Heart left ventricle (tissue), 16 donors: ENCODE measurements around the gene ADCY10. TPM values are rescaled to one million over a fixed set of nuclear protein-coding genes. Genes with fewer than 3 reads are reported as not detected.
"Not testable (repeated sequence)": the region's sequence is repeated elsewhere in the genome, so short reads cannot be mapped to it uniquely, and the experiment has no call there.

Source experiments
- ATAC-seq, 4 donors: fragments of 200-7000 bp; cut with Tn5 transposase; one replicate each; pipeline ENCODE4 v1.9.1; 2020 to 2022; ENCODE audit warnings: moderate library complexity in 4 of 4, mild to moderate bottlenecking in 3 of 4, moderate number of reproducible peaks in 1 of 4
- DNase-seq, 5 donors: peaks; one replicate each; pipeline ENCODE4 v3.0.0-alpha.2; 2020
- H3K27ac ChIP-seq, 12 donors: fragments of 200-600 bp; sonication (generic) in 4 of 12; one replicate each; pipeline versions ENCODE4 v1.5.0 to v1.8.0; 2016 to 2022; ENCODE audit warnings: mild to moderate bottlenecking in 2 of 12
- H3K27me3 ChIP-seq, 9 donors: fragments of 200-600 bp; sonication (generic) in 2 of 9; one replicate each; pipeline versions ENCODE4 v1.5.1 to v1.8.0; 2016 to 2022; ENCODE audit warnings: mild to moderate bottlenecking in 3 of 9
- H3K36me3 ChIP-seq, 9 donors: fragments of 200-600 bp; sonication (generic) in 2 of 9; one replicate each; pipeline versions ENCODE4 v1.5.0 to v1.8.0; 2018 to 2022; ENCODE audit warnings: mild to moderate bottlenecking in 2 of 9
- H3K4me1 ChIP-seq, 12 donors: fragments of 200-600 bp; sonication (generic) in 4 of 12; one replicate each; pipeline versions ENCODE4 v1.5.0 to v1.8.0; 2016 to 2022; ENCODE audit warnings: mild to moderate bottlenecking in 3 of 12
- H3K4me3 ChIP-seq, 12 donors: fragments of 200-600 bp; sonication (generic) in 4 of 12; one replicate each; pipeline versions ENCODE4 v1.5.0 to v1.8.0; 2017 to 2022; ENCODE audit warnings: mild to moderate bottlenecking in 9 of 12, moderate library complexity in 4 of 12
- H3K9me3 ChIP-seq, 12 donors: fragments of 200-600 bp; sonication (generic) in 4 of 12; one replicate each; pipeline versions ENCODE4 v1.5.0 to v1.8.0; 2016 to 2022; ENCODE audit warnings: mild to moderate bottlenecking in 1 of 12
- CTCF ChIP-seq, 12 donors: fragments of 200-600 bp; sonication (generic) in 4 of 12; IDR thresholded peaks; one replicate each; pipeline versions ENCODE4 v1.5.0 to v1.8.0; 2018 to 2022; ENCODE audit warnings: antibody characterized with exemption in 12 of 12, mild to moderate bottlenecking in 5 of 12
- POLR2A ChIP-seq, 2 donors: fragments of 450-650 bp; IDR thresholded peaks; one replicate each; pipeline ENCODE4 v1.6.1; 2017; ENCODE audit warnings: antibody characterized with exemption in 2 of 2, mild to moderate bottlenecking in 2 of 2, moderate library complexity in 2 of 2
- WGBS, 4 donors: extraction: QIAGEN DNeasy Blood & Tissue Kit in 2 of 4; methylation state at CpG; one replicate each; pipeline versions ENCODE4 v1.1.5 to v1.1.7; 2013 to 2018; 5-methylcytosine and 5-hydroxymethylcytosine counted together
- intact Hi-C, 10 donors: fragments of 100-400 bp; cut with DNase I; formaldehyde crosslinking; loops; one replicate each; pipeline versions ENCODE4 v1.11.1 to v1.14.2; 2022
- polyA plus RNA-seq, 2 donors: library from polyadenylated mRNA; stranded (reverse); fragments of 200-250 nt; gene quantifications; one replicate each; pipeline ENCODE4 v1.2.3, GENCODE V29; 2013
- total RNA-seq, 9 donors: library from RNA; depleted of rRNA in 2 of 9; stranded (reverse); fragments of >200 nt in 2 of 9; fragmentation: NEBNext Ultra II Directional in 3 of 9; extraction: Animal tissue kit (Norgen Biotek cat#: 25700) in 3 of 9; gene quantifications; one replicate each; pipeline versions ENCODE4 v1.1.0 to v1.2.4, GENCODE V29; 2016 to 2023
- donor health status: ischemic (EF 13 %, LVEDD 7.1; RV severe dilation, severe dysfunction).
- donor health status: healthy with polysubstance abuse.
- donor health status: DM: no; HTN: yes; CAD: no.
- donor health status: DM: no; HTN: no; CAD: no.
- donor health status: ischemic (EF 25% LVEDD 6.9; RV normal size, moderate dysfunction).
- donor health status: ischemic (EF 25% LVEDD 5.7; RV mildly dilated, moderate dysfunction).
- donor health status: healthy.
- donor health status: DM: yes; HTN: yes; CAD: no.
- donor health status: ischemic (EF 35%, LVEDD 5.7; RV mildly dilated, moderate dysfunction).
- donor health status: nonischemic (EF 11% LVEDD 7.7; RV severe dilation, severe dysfunction).
- donor health status: DM: yes; HTN: yes; CAD: no.
- donor health status: PGD.
- donor health status: ischemic (EF 29% LVEDD 5.4; RV normal size, mild dysfunction).
- donor health status: nonischemic (EF 23%, LVEDD 6.1; RV moderate dilation, normal function).

ADCY10 gene
- total and polyA plus RNA-seq, 11 donors = 0.07 to 0.83 (median 0.32) TPM; not detected in 1

- TF ChIP-seq POLR2A (IDR thresholded peaks at IDR 0.05) (no peak), CTCF (IDR thresholded peaks at IDR 0.05) (no peak)
- WGBS, 4 donors = 41 to 69% (median 51%) methylated on average over 4 of the region's 4 CpGs
- no peaks in the 10 kb centered on the region for H3K27me3 ChIP-seq
- H3K9me3 ChIP-seq = no peaks in the 10 kb centered on the region
- no peak overlapping the region for H3K4me3 ChIP-seq
- H3K4me1 ChIP-seq = peaks cover 0 to 7% (median 0%) of the 10 kb centered on the region in 12 donors
- no peak overlapping the region for H3K27ac ChIP-seq
- DNase-seq (peak in 3 of 5 donors; percentile 15 to 40 (median 36)), ATAC-seq (peak; percentile 75 to 96 (median 85))
- intact Hi-C loops = no loop called here
- H3K36me3 ChIP-seq = no peaks in the 10 kb centered on the region
Measured at GRCh38 chr1:167899253-167899681, 14.7 kb downstream of the ADCY10 start.

- DNase-seq = no peak
- Histone ChIP-seq H3K27ac (no peak overlapping the region), H3K27me3 (no peaks in the 10 kb centered on the region), H3K9me3 (no peaks in the 10 kb centered on the region), H3K4me3 (no peak overlapping the region), H3K36me3 (no peaks in the 10 kb centered on the region), H3K4me1 (peaks cover 0 to 7% (median 0%) of the 10 kb centered on the region in 12 donors)
- no peak for ATAC-seq
- no peak for TF ChIP-seq POLR2A (IDR thresholded peaks at IDR 0.05)
- TF ChIP-seq CTCF (IDR thresholded peaks at IDR 0.05) = no peak
- WGBS, 4 donors = 90 to 97% (median 93%) methylated on average over 9 of the region's 9 CpGs
- intact Hi-C loops = no loop called here
Measured at GRCh38 chr1:167898578-167899222, 15.2 kb downstream of the ADCY10 start.

- DNase-seq (no peak), ATAC-seq (no peak)
- TF ChIP-seq POLR2A (IDR thresholded peaks at IDR 0.05) = no peak
- no peak for TF ChIP-seq CTCF (IDR thresholded peaks at IDR 0.05)
- 82 to 85% (median 82%) methylated on average over 2 of the region's 2 CpGs for WGBS, 4 donors
- H3K36me3 ChIP-seq = no peaks in the 10 kb centered on the region
- H3K27me3 ChIP-seq = no peaks in the 10 kb centered on the region
- no peak overlapping the region for H3K27ac ChIP-seq
- H3K4me3 ChIP-seq = no peak overlapping the region
- H3K9me3 ChIP-seq = no peaks in the 10 kb centered on the region
- intact Hi-C loops = no loop called here
- H3K4me1 ChIP-seq = peaks cover 0 to 2% (median 0%) of the 10 kb centered on the region in 12 donors
Measured at GRCh38 chr1:167893798-167894197, 20.1 kb downstream of the ADCY10 start.

- DNase-seq = no peak
- peak; percentile 27 to 55 (median 33) for ATAC-seq
- no peaks in the 10 kb centered on the region for H3K36me3 ChIP-seq
- H3K4me3 ChIP-seq = no peak overlapping the region
- no peaks in the 10 kb centered on the region for H3K4me1 ChIP-seq
- H3K27ac ChIP-seq = no peak overlapping the region
- intact Hi-C loops = no loop called here
- H3K9me3 ChIP-seq = peaks cover 0 to 5% (median 0%) of the 10 kb centered on the region in 12 donors
- no peaks in the 10 kb centered on the region for H3K27me3 ChIP-seq
- TF ChIP-seq POLR2A (IDR thresholded peaks at IDR 0.05) (no peak), CTCF (IDR thresholded peaks at IDR 0.05) (no peak)
Measured at GRCh38 chr1:167890400-167890799, 23.5 kb downstream of the ADCY10 start.

- H3K27ac ChIP-seq, ATAC-seq, H3K9me3 ChIP-seq, H3K4me1 ChIP-seq, H3K4me3 ChIP-seq, H3K36me3 ChIP-seq, intact Hi-C loops, DNase-seq, H3K27me3 ChIP-seq: not testable (repeated sequence)
- 80 to 91% (median 89%) methylated on average over 2 of the region's 2 CpGs for WGBS, 4 donors
Measured at GRCh38 chr1:167887187-167887586, 26.7 kb downstream of the ADCY10 start.
